ENCODE data around the gene NEU4. TPM values are rescaled to one million over a fixed set of nuclear protein-coding genes. Genes with fewer than 3 reads are reported as not detected.

Gene NEU4
- total RNA-seq, 1 donor from 2014 or later = 0.88 TPM

GRCh38 chr2:241841181-241842066 is 32.4 kb downstream of the NEU4 start:
- Mint-ChIP-seq H3K27me3 (ENCODE audit: unreplicated experiment) (peaks cover 6% of the 10 kb centered on the region), H3K4me1 (ENCODE audit: low read depth, unreplicated experiment) (peaks cover 1% of the 10 kb centered on the region), H3K4me3 (ENCODE audit: unreplicated experiment) (no peak overlapping the region), H3K9me3 (ENCODE audit: unreplicated experiment) (peaks cover 8% of the 10 kb centered on the region), H3K36me3 (ENCODE audit: unreplicated experiment) (peaks cover 5% of the 10 kb centered on the region), H3K27ac (ENCODE audit: unreplicated experiment) (no peak overlapping the region)
- TF ChIP-seq CTCF (IDR thresholded peaks at IDR 0.05; ENCODE audit: partially characterized antibody, unreplicated experiment) = no peak
- DNase-seq = no peak

- Mint-ChIP-seq H3K9me3 (ENCODE audit: unreplicated experiment) (peaks cover 8% of the 10 kb centered on the region), H3K27me3 (ENCODE audit: unreplicated experiment) (peaks cover 6% of the 10 kb centered on the region), H3K4me3 (ENCODE audit: unreplicated experiment) (no peak overlapping the region), H3K36me3 (ENCODE audit: unreplicated experiment) (peaks cover 5% of the 10 kb centered on the region), H3K27ac (ENCODE audit: unreplicated experiment) (no peak overlapping the region), H3K4me1 (ENCODE audit: low read depth, unreplicated experiment) (peaks cover 1% of the 10 kb centered on the region)
- no peak for TF ChIP-seq CTCF (IDR thresholded peaks at IDR 0.05; ENCODE audit: partially characterized antibody, unreplicated experiment)
- DNase-seq = no peak
These were observed 33.0 kb downstream of the NEU4 start for GRCh38 chr2:241842067-241842415.

- no peak for DNase-seq
- TF ChIP-seq CTCF (IDR thresholded peaks at IDR 0.05; ENCODE audit: partially characterized antibody, unreplicated experiment) = no peak
- Mint-ChIP-seq H3K4me3 (ENCODE audit: unreplicated experiment) (no peak overlapping the region), H3K4me1 (ENCODE audit: low read depth, unreplicated experiment) (peaks cover 1% of the 10 kb centered on the region), H3K9me3 (ENCODE audit: unreplicated experiment) (peaks cover 8% of the 10 kb centered on the region), H3K27me3 (ENCODE audit: unreplicated experiment) (peaks cover 6% of the 10 kb centered on the region), H3K36me3 (ENCODE audit: unreplicated experiment) (peaks cover 5% of the 10 kb centered on the region), H3K27ac (ENCODE audit: unreplicated experiment) (no peak overlapping the region)
These were observed 33.7 kb downstream of the NEU4 start for GRCh38 chr2:241842620-241843211.

- Mint-ChIP-seq H3K36me3 (ENCODE audit: unreplicated experiment) (peaks cover 5% of the 10 kb centered on the region), H3K27me3 (ENCODE audit: unreplicated experiment) (peaks cover 6% of the 10 kb centered on the region), H3K27ac (ENCODE audit: unreplicated experiment) (no peak overlapping the region), H3K4me3 (ENCODE audit: unreplicated experiment) (no peak overlapping the region), H3K4me1 (ENCODE audit: low read depth, unreplicated experiment) (peaks cover 1% of the 10 kb centered on the region), H3K9me3 (ENCODE audit: unreplicated experiment) (peaks cover 10% of the 10 kb centered on the region)
- TF ChIP-seq CTCF (IDR thresholded peaks at IDR 0.05; ENCODE audit: partially characterized antibody, unreplicated experiment) = no peak
- DNase-seq = no peak
These were observed 34.5 kb downstream of the NEU4 start for GRCh38 chr2:241843321-241844065.

All from glutamatergic neuron (in vitro differentiated cells).